Tibial artery (tissue), 4 donors: Measurements from ENCODE around the gene ALDH18A1.

Experiments used
- DNase-seq, 2 donors: peaks; one replicate each; pipeline ENCODE4 v3.0.0-alpha.2; 2019
- H3K27ac ChIP-seq, 2 donors: fragments of 200-600 bp; sonication (generic) in 1 of 2; 1 replicate in 1 of 2; 2 replicates in 1 of 2; pipeline ENCODE4 v1.5.1; 2018 to 2019; ENCODE audit warnings: mild to moderate bottlenecking in 1 of 2
- H3K27me3 ChIP-seq, 2 donors: fragments of 200-600 bp; sonication (generic) in 1 of 2; one replicate each; pipeline versions ENCODE4 v1.5.1 to v1.6.0; 2016 to 2019
- H3K36me3 ChIP-seq, 3 donors: fragments of 200-600 bp; sonication (generic) in 2 of 3; one replicate each; pipeline ENCODE4 v1.5.1; 2016 to 2019; ENCODE audit warnings: mild to moderate bottlenecking in 2 of 3
- H3K4me1 ChIP-seq, 4 donors: fragments of 200-600 bp; sonication (generic) in 2 of 4; 1 replicate in 3 of 4; 2 replicates in 1 of 4; pipeline ENCODE4 v1.5.1; 2016 to 2019
- H3K4me3 ChIP-seq, 2 donors: fragments of 200-600 bp; sonication (generic) in 1 of 2; 1 replicate in 1 of 2; 2 replicates in 1 of 2; pipeline ENCODE4 v1.5.1; 2018 to 2019; ENCODE audit warnings: mild to moderate bottlenecking in 2 of 2
- H3K9me3 ChIP-seq, 3 donors: fragments of 200-600 bp; sonication (generic) in 1 of 3; one replicate each; pipeline ENCODE4 v1.5.1; 2016 to 2019
- CTCF ChIP-seq, 2 experiments: fragments of 200-600 bp in 1 of 2; fragments of 450-650 bp in 1 of 2; IDR thresholded peaks; one replicate each; pipeline ENCODE4 v1.5.1; 2017 to 2019; ENCODE audit warnings: antibody characterized with exemption in 2 of 2, mild to moderate bottlenecking in 1 of 2, moderate library complexity in 1 of 2
- intact Hi-C: fragments of 100-400 bp; cut with DNase I; formaldehyde crosslinking; loops from one replicate; pipeline ENCODE4 v1.15.0; 2023; ENCODE audit warnings: low total_unique reads

ALDH18A1 gene

DNA sequence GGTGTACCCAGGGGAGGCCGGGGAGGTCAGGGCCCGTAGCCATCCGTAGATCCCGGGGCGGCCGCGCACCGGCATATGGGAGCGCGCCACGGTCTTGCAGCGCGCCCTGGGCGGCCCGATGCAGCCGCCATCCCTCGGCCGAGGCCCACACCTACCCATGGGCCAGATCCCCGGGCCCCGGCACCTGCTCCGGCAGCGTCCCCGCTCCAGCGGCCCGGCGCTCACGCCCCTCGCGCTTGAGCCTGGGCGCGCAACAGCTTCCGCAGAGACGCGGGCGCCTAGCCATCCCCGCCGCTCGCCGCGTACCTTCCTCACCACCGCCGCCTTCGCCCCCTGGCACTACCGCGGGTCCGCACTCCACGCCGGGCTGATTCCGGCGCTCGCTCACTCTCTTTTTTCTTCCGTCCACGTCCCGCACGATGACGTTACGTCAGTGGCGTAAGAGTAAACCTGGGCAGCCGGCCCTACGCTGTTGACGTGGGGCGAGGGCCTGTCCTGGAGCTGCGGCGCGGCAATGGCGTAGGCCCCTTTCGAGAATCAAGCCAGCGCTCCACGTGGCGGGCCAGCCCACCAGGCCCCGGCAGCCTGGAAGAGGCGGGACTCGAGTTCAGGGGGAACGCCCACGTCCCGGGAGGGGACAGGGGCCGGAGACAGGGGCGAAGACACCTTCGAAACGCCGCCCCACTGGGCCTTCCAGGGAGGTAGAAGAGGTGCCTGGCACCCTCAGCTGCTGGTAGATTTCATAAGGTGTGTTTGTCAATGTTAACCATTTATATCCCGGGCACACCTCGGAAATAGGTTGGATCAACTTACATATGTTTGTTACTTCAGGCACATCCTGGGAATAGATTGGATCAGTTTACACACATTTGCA is at the start of gene ALDH18A1:
TSS of gene ALDH18A1 (minus strand) at position 421 of the 874 bp plus-strand sequence. CDS start 3,334 bp downstream, outside the sequence.
- peaks cover 0 to 25% (median 7%) of the 10 kb centered on the region in 4 donors for H3K4me1 ChIP-seq
- H3K27ac ChIP-seq = peak within 1 kb of the TSS; percentile 64 to 80
- no peak for TF ChIP-seq CTCF (IDR thresholded peaks at IDR 0.05)
- H3K27me3 ChIP-seq = no peaks in the 10 kb centered on the region
- peak within 1 kb of the TSS; percentile 88 to 92 for H3K4me3 ChIP-seq
- DNase-seq = peak; percentile 90 to 94
- peaks cover 13 to 17% (median 16%) of the 10 kb centered on the region in 3 donors for H3K36me3 ChIP-seq
- intact Hi-C loops = no loop called here
- no peaks in the 10 kb centered on the region for H3K9me3 ChIP-seq

DNA sequence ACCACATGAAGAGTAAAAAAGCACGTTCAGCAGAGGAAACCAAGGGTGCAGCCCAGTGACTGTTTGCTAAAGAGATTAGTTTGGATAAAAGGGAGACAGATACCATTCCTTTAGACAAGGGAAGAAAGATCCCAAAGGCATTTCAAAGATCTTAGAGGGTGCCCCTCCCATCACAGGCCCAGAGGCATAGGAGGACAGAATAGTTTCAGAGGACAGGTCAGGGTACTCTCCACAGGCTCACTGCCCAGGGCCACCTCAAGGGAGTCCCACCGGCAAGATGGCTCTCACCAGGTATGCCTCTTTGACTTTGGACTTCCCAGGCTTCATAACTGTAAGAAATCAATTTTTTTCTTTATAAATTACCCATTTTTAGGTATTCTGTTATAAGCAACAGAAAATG is 41.9 kb upstream of the ALDH18A1 start:
- intact Hi-C loops = no loop called here
- peaks cover 0 to 7% (median 0%) of the 10 kb centered on the region in 4 donors for H3K4me1 ChIP-seq

GRCh38 chr10:95697429-95697828 is 40.9 kb upstream of the ALDH18A1 start:
- Histone ChIP-seq H3K4me1 (peaks cover 0 to 15% (median 9%) of the 10 kb centered on the region in 4 donors), H3K27ac (no peak overlapping the region), H3K4me3 (no peak overlapping the region), H3K36me3 (no peaks in the 10 kb centered on the region), H3K27me3 (no peaks in the 10 kb centered on the region), H3K9me3 (no peaks in the 10 kb centered on the region)
- intact Hi-C loops = no loop called here
- DNase-seq = peak in 1 of 2 donors; percentile 48
- TF ChIP-seq CTCF (IDR thresholded peaks at IDR 0.05) = no peak

More for the DNA sequence above, 41.9 kb upstream of the ALDH18A1 start:
- no peaks in the 10 kb centered on the region for H3K9me3 ChIP-seq
- H3K4me3 ChIP-seq = no peak overlapping the region
- no peak for TF ChIP-seq CTCF (IDR thresholded peaks at IDR 0.05)
- H3K27ac ChIP-seq = no peak overlapping the region
- no peak for DNase-seq
- no peaks in the 10 kb centered on the region for H3K36me3 ChIP-seq
- no peaks in the 10 kb centered on the region for H3K27me3 ChIP-seq

DNA sequence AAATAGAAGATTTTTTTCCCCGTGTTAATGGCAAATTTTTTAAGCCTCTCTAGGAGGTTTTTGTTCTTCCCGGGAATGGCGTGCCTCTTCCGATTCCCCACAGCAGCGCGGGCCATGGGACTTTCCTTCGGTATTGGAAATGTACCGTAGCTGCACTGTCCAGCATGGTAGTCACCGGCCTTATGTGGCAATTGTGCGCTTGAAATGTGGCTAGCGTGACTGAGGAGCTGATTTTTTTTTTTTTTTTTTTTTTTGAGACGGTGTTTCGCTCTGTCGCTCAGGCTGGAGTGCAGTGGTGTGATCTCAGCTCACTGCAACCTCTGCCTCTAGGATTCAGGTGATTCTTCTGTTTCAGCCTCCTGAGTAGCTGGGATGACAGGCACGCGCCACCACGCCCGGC is 38.2 kb upstream of the ALDH18A1 start:
- intact Hi-C loops = loop anchor here (1.0 to 5.0 kb wide), 2 partner anchors 147 to 168 kb away; no protein-coding TSS in a partner anchor
- Histone ChIP-seq H3K27ac (no peak overlapping the region), H3K4me1 (peaks cover 0 to 34% (median 23%) of the 10 kb centered on the region in 4 donors), H3K9me3 (no peaks in the 10 kb centered on the region), H3K27me3 (no peaks in the 10 kb centered on the region), H3K36me3 (peaks cover 7 to 15% (median 14%) of the 10 kb centered on the region in 3 donors), H3K4me3 (no peak overlapping the region)
- no peak for DNase-seq
- no peak for TF ChIP-seq CTCF (IDR thresholded peaks at IDR 0.05)

GRCh38 chr10:95693668-95694534 is 37.4 kb upstream of the ALDH18A1 start, which contains the start of gene TCTN3:
TSS of gene TCTN3 (minus strand) at chr10:95693927. CDS start at chr10:95693899, 28 bp downstream.
- TF ChIP-seq CTCF (IDR thresholded peaks at IDR 0.05) = peak; percentile 99 to 100
- DNase-seq = peak; percentile 96 to 98
- Histone ChIP-seq H3K4me1 (peaks cover 0 to 34% (median 23%) of the 10 kb centered on the region in 4 donors), H3K27ac (peak within 1 kb of the TSS; percentile 79 to 82), H3K9me3 (no peaks in the 10 kb centered on the region), H3K4me3 (peak within 1 kb of the TSS; percentile 72 to 91), H3K36me3 (peaks cover 8 to 22% (median 20%) of the 10 kb centered on the region in 3 donors), H3K27me3 (no peaks in the 10 kb centered on the region)
- intact Hi-C loops = loop anchor here (1.0 to 5.0 kb wide), 2 partner anchors 147 to 168 kb away; no protein-coding TSS in a partner anchor
